H1 (cell line): ENCODE measurements around the gene UCHL1. TPM values are rescaled to one million over a fixed set of nuclear protein-coding genes. Genes with fewer than 3 reads are reported as not detected.

ENCODE experiments used
- CTCF ChIA-PET: fragments of 300-600 bp; sonication (Branson Sonifier 250); formaldehyde crosslinking; loops from one replicate; lab custom pipeline; 2021; ENCODE audit not compliant: partially characterized antibody; lab: Charles Lee
- POLR2A ChIA-PET: fragments of 300-600 bp; sonication (Branson Sonifier 250); formaldehyde crosslinking; loops from one replicate; lab custom pipeline; 2021; ENCODE audit warnings: inconsistent platforms; ENCODE audit not compliant: partially characterized antibody; lab: Charles Lee
- DNase-seq, 2 experiments: peaks; one replicate each; pipeline versions ENCODE4 v3.0.0 to v3.0.0-alpha.2; 2010 to 2022; ENCODE audit warnings: low spot score in 2 of 2, low read depth in 1 of 2, mixed read lengths in 1 of 2
- FAIRE-seq: peaks from 2 replicates; lab custom pipeline; 2011; peaks lifted over from hg19 to GRCh38; lab: Jason Lieb, UNC
- H2AFZ ChIP-seq: 2 replicates; pipeline ENCODE4 v1.8.1; 2012; ENCODE audit warnings: low read length, inconsistent platforms
- H2AK5ac ChIP-seq: 2 replicates; pipeline ENCODE4 v1.6.1; 2013; ENCODE audit warnings: low read depth, low read length
- H2BK120ac ChIP-seq: replicated peaks from 2 replicates; pipeline ENCODE3; 2013; ENCODE audit warnings: low read depth, low read length, inconsistent platforms
- H2BK12ac ChIP-seq: 2 replicates; pipeline ENCODE4 v1.6.1; 2013; ENCODE audit warnings: low read depth, low read length
- H2BK15ac ChIP-seq: 2 replicates; pipeline ENCODE4 v1.6.1; 2013; ENCODE audit warnings: low read length
- H2BK20ac ChIP-seq: 2 replicates; pipeline ENCODE4 v1.6.1; 2013; ENCODE audit warnings: low read length
- H2BK5ac ChIP-seq: 2 replicates; pipeline ENCODE4 v1.6.1; 2013; ENCODE audit warnings: low read depth, low read length
- H3K14ac ChIP-seq: 2 replicates; pipeline ENCODE4 v1.6.1; 2013; ENCODE audit warnings: inconsistent platforms; ENCODE audit not compliant: insufficient read length
- H3K18ac ChIP-seq: 2 replicates; pipeline ENCODE4 v1.6.1; 2013; ENCODE audit warnings: low read length; ENCODE audit errors: extremely low read depth
- H3K23ac ChIP-seq: 2 replicates; pipeline ENCODE4 v1.6.1; 2013; ENCODE audit warnings: inconsistent platforms; ENCODE audit not compliant: insufficient read length
- H3K23me2 ChIP-seq: 2 replicates; pipeline ENCODE4 v1.6.1; 2013; ENCODE audit warnings: low read depth, low read length
- H3K27ac ChIP-seq: 2 replicates; pipeline ENCODE4 v1.6.1; 2011; ENCODE audit warnings: low read depth, low read length, inconsistent platforms
- H3K27me3 ChIP-seq, 4 experiments: replicated peaks in 1 of 4; 1 replicate in 1 of 4; 2 replicates in 3 of 4; pipeline versions ENCODE4 v1.6.1 to v1.8.1; 2011 to 2013; ENCODE audit warnings: low read length in 3 of 4, mild to moderate bottlenecking in 3 of 4, inconsistent platforms in 2 of 4, mixed read lengths in 2 of 4, moderate library complexity in 1 of 4; ENCODE audit not compliant: control insufficient read depth in 3 of 4, insufficient read depth in 3 of 4; ENCODE audit errors: extremely low read depth in 1 of 4
- H3K36me3 ChIP-seq, 4 experiments: 2 replicates each; pipeline versions ENCODE4 v1.6.1 to v1.8.1; 2011 to 2013; ENCODE audit warnings: mild to moderate bottlenecking in 4 of 4, low read length in 3 of 4, moderate library complexity in 2 of 4, control low read depth in 1 of 4, inconsistent platforms in 1 of 4; ENCODE audit not compliant: insufficient read depth in 4 of 4, control insufficient read depth in 2 of 4
- H3K4ac ChIP-seq: replicated peaks from 2 replicates; pipeline ENCODE3; 2013; ENCODE audit warnings: low read length, low read depth, mixed read lengths, inconsistent platforms; ENCODE audit not compliant: insufficient read length
- H3K4me1 ChIP-seq, 4 experiments: replicated peaks in 1 of 4; 1 replicate in 1 of 4; 2 replicates in 3 of 4; pipeline versions ENCODE4 v1.6.1 to v1.8.1; 2011 to 2013; ENCODE audit warnings: low read length in 3 of 4, inconsistent platforms in 2 of 4, mixed read lengths in 1 of 4; ENCODE audit not compliant: insufficient read depth in 4 of 4, control insufficient read depth in 3 of 4
- H3K4me2 ChIP-seq, 2 experiments: 2 replicates each; pipeline versions ENCODE4 v1.6.1 to v1.8.1; 2011 to 2013; ENCODE audit warnings: low read depth in 2 of 2, low read length in 2 of 2, control low read depth in 1 of 2, inconsistent platforms in 1 of 2, mild to moderate bottlenecking in 1 of 2; ENCODE audit not compliant: insufficient read depth in 1 of 2
- H3K4me3 ChIP-seq, 4 experiments: fragments of 200-600, 300-600 bp in 1 of 4; sonication (generic), shearing (Covaris generic), sonication (Bioruptor Twin) in 1 of 4; 2 replicates each; pipeline versions ENCODE4 v1.5.1 to v1.8.1; 2011 to 2016; ENCODE audit warnings: low read length in 4 of 4, low read depth in 3 of 4, control low read depth in 2 of 4, inconsistent platforms in 2 of 4, mild to moderate bottlenecking in 2 of 4, mixed read lengths in 1 of 4, moderate library complexity in 1 of 4; ENCODE audit not compliant: insufficient read depth in 2 of 4; ENCODE audit errors: extremely low read depth in 1 of 4
- H3K56ac ChIP-seq: replicated peaks from 2 replicates; pipeline ENCODE3; 2013; ENCODE audit warnings: low read depth, mild to moderate bottlenecking, mixed read lengths, low read length, inconsistent platforms; ENCODE audit not compliant: insufficient read length
- H3K79me1 ChIP-seq: 2 replicates; pipeline ENCODE4 v1.6.1; 2013; ENCODE audit warnings: low read depth, low read length, control low read depth
- H3K79me2 ChIP-seq, 2 experiments: 2 replicates each; pipeline versions ENCODE4 v1.6.1 to v1.8.1; 2012 to 2013; ENCODE audit warnings: low read length in 2 of 2, mild to moderate bottlenecking in 2 of 2, inconsistent platforms in 1 of 2; ENCODE audit not compliant: insufficient read depth in 2 of 2, control insufficient read depth in 1 of 2
- H3K9ac ChIP-seq, 4 experiments: replicated peaks in 1 of 4; 1 replicate in 1 of 4; 2 replicates in 3 of 4; pipeline versions ENCODE4 v1.6.1 to v1.8.1; 2011 to 2013; ENCODE audit warnings: low read depth in 3 of 4, low read length in 3 of 4, control low read depth in 2 of 4, mild to moderate bottlenecking in 2 of 4, moderate library complexity in 2 of 4, inconsistent platforms in 1 of 4; ENCODE audit errors: extremely low read depth in 1 of 4
- H3K9me3 ChIP-seq, 2 experiments: 2 replicates each; pipeline versions ENCODE4 v1.6.1 to v1.8.1; 2012 to 2013; ENCODE audit warnings: mild to moderate bottlenecking in 2 of 2, moderate library complexity in 2 of 2, control low read depth in 1 of 2, inconsistent platforms in 1 of 2, low read depth in 1 of 2, low read length in 1 of 2, mixed read lengths in 1 of 2; ENCODE audit not compliant: insufficient read depth in 2 of 2
- H4K20me1 ChIP-seq, 2 experiments: replicated peaks in 1 of 2; 2 replicates each; pipeline versions ENCODE3 to v1.8.1; 2011 to 2013; ENCODE audit warnings: inconsistent platforms in 2 of 2, low read length in 2 of 2, mild to moderate bottlenecking in 1 of 2; ENCODE audit not compliant: insufficient read depth in 2 of 2, control insufficient read depth in 1 of 2
- H4K5ac ChIP-seq: 2 replicates; pipeline ENCODE4 v1.6.1; 2013; ENCODE audit warnings: low read length, low read depth, mixed read lengths, inconsistent platforms; ENCODE audit not compliant: insufficient read length
- H4K8ac ChIP-seq: 2 replicates; pipeline ENCODE4 v1.8.0; 2013; ENCODE audit warnings: mild to moderate bottlenecking, moderate library complexity, low read length, inconsistent platforms; ENCODE audit not compliant: insufficient read depth; ENCODE audit errors: extremely low read depth
- H4K91ac ChIP-seq: replicated peaks from 2 replicates; pipeline ENCODE3; 2013; ENCODE audit warnings: low read length, mixed read lengths, inconsistent platforms; ENCODE audit not compliant: insufficient read length
- BACH1 ChIP-seq: IDR thresholded peaks from 2 replicates; pipeline ENCODE4 v1.6.1; 2012; ENCODE audit warnings: low read length, improper control_type of control experiment
- CEBPB ChIP-seq: IDR thresholded peaks from 2 replicates; pipeline ENCODE4 v1.6.1; 2012; ENCODE audit warnings: low read depth, low read length
- CHD2 ChIP-seq: IDR thresholded peaks from 2 replicates; pipeline ENCODE4 v1.6.1; 2012; ENCODE audit warnings: low read length, improper control_type of control experiment
- JUN ChIP-seq: IDR thresholded peaks from 2 replicates; pipeline ENCODE4 v1.6.1; 2011; ENCODE audit warnings: low read depth, mild to moderate bottlenecking, improper control_type of control experiment, low read length
- MAFK ChIP-seq: IDR thresholded peaks from 2 replicates; pipeline ENCODE4 v1.6.1; 2012; ENCODE audit warnings: low read depth, mild to moderate bottlenecking, improper control_type of control experiment, low read length
- POU5F1 ChIP-seq: IDR thresholded peaks from 2 replicates; pipeline ENCODE4 v1.6.1; 2011; ENCODE audit warnings: low read depth, mild to moderate bottlenecking, low read length, moderate library complexity
- RAD21 ChIP-seq, 2 experiments: IDR thresholded peaks in 1 of 2; conservative IDR thresholded peaks in 1 of 2; 2 replicates each; pipeline ENCODE4 v1.6.1; 2011; ENCODE audit warnings: low read depth in 2 of 2, low read length in 2 of 2, improper control_type of control experiment in 1 of 2, inconsistent platforms in 1 of 2, mild to moderate bottlenecking in 1 of 2, moderate library complexity in 1 of 2
- SIRT6 ChIP-seq: IDR thresholded peaks from one replicate; pipeline ENCODE4 v1.7.1; 2012; ENCODE audit warnings: low read length, inconsistent platforms
- SP1 ChIP-seq: IDR thresholded peaks from 2 replicates; pipeline ENCODE4 v1.6.1; 2011; ENCODE audit warnings: low read depth, low read length
- SP2 ChIP-seq: IDR thresholded peaks from 2 replicates; pipeline ENCODE4 v1.6.1; 2012; ENCODE audit warnings: mild to moderate bottlenecking, low read length, inconsistent platforms
- SP4 ChIP-seq: IDR thresholded peaks from 2 replicates; pipeline ENCODE4 v1.6.1; 2012; ENCODE audit warnings: low read length, inconsistent platforms
- SRF ChIP-seq: IDR thresholded peaks from 2 replicates; pipeline ENCODE4 v1.6.1; 2011; ENCODE audit warnings: mild to moderate bottlenecking, low read depth, low read length, moderate library complexity
- TCF12 ChIP-seq: IDR thresholded peaks from 2 replicates; pipeline ENCODE4 v1.6.1; 2011; ENCODE audit warnings: low read depth, mild to moderate bottlenecking, low read length
- YY1 ChIP-seq: IDR thresholded peaks from 2 replicates; pipeline ENCODE4 v1.6.1; 2011; ENCODE audit warnings: low read depth, mild to moderate bottlenecking, low read length
- WGBS, 2 experiments: shearing (Covaris generic) in 1 of 2; methylation state at CpG; one replicate each; pipeline versions ENCODE4 v1.1.6 to v1.1.7; 2013 to 2015; ENCODE audit warnings: low lambda C conversion rate in 2 of 2, mixed read lengths in 2 of 2, inconsistent platforms in 1 of 2, low coverage in 1 of 2, missing lambda C conversion rate in 1 of 2; ENCODE audit not compliant: insufficient replicate concordance in 2 of 2, insufficient coverage in 1 of 2, insufficient read length in 1 of 2; ENCODE audit errors: extremely low coverage in 1 of 2, missing lambda C conversion rate in 1 of 2; 5-methylcytosine and 5-hydroxymethylcytosine counted together
- polyA plus RNA-seq, 7 experiments: library from polyadenylated mRNA; depleted of rRNA in 3 of 7; stranded (reverse) in 5 of 7; unstranded in 2 of 7; fragments of >200 nt in 5 of 7; fragments of 200-250 nt in 2 of 7; gene quantifications; 1 replicate in 5 of 7; 2 replicates in 1 of 7; 4 replicates in 1 of 7; pipeline versions ENCODE4 v1.2.1 to v1.2.3, GENCODE V29; 2011 to 2013; ENCODE audit warnings: missing spikeins in 2 of 7, mixed read lengths in 2 of 7
- total RNA-seq: library from RNA; stranded (reverse); fragmentation: NEBNext Ultra II Directional; extraction: Animal tissue kit (Norgen Biotek cat#: 25700); gene quantifications from 2 replicates; pipeline ENCODE4 v1.2.1, GENCODE V29; 2021
- TF ChIP-seq, protein P1 (sequence below): IDR thresholded peaks from 2 replicates; pipeline ENCODE4 v1.6.1; 2011; ENCODE audit warnings: low read length, improper control_type of control experiment

The UCHL1 gene
- total and polyA plus RNA-seq, 2 of the 8 experiments (the other 6 are each of a cell fraction or from before 2014, with no cell fraction given), result 781 to 1,717 TPM

GRCh38 chr4:41299486-41299885 is 42.8 kb downstream of the UCHL1 start:
- H4K5ac ChIP-seq, result no peak overlapping the region
- 97% methylated on average over 2 of the region's 2 CpGs; no CpG with 5 or more reads in 1 of the 2 experiments for WGBS, 2 experiments
- H3K4me3 ChIP-seq, result no peak overlapping the region
- no peaks in the 10 kb centered on the region for H3K23me2 ChIP-seq
- no peak overlapping the region for H2BK12ac ChIP-seq
- H3K14ac ChIP-seq, result no peak overlapping the region
- no peaks in the 10 kb centered on the region for H3K4me1 ChIP-seq
- no peak overlapping the region for H3K4ac ChIP-seq
- H4K91ac ChIP-seq, result no peak overlapping the region
- no peak overlapping the region for H2AK5ac ChIP-seq
- H3K56ac ChIP-seq, result no peak overlapping the region
- H2BK20ac ChIP-seq, result no peak overlapping the region
- ChIA-PET POLR2A (no interaction called here), CTCF (interaction anchor here (0.6 to 1.8 kb wide), 4 partner anchors 17 to 363 kb away, joined by 3 to 6 read pairs (median 3); no protein-coding TSS in a partner anchor)
- H2BK15ac ChIP-seq, result no peak overlapping the region
- FAIRE-seq (no peak), DNase-seq (no peak)
- no peak overlapping the region for H2BK120ac ChIP-seq
- no peaks in the 10 kb centered on the region for H4K20me1 ChIP-seq
- H3K23ac ChIP-seq, result no peak overlapping the region
- peaks cover 6 to 10% of the 10 kb centered on the region in 2 experiments; a peak in 3 of 4 replicates for H3K9me3 ChIP-seq
- H3K4me2 ChIP-seq, result no peak overlapping the region
- no peaks in the 10 kb centered on the region for H3K36me3 ChIP-seq
- no peaks in the 10 kb centered on the region for H3K79me1 ChIP-seq
- H3K27ac ChIP-seq, result no peak overlapping the region
- no peaks in the 10 kb centered on the region for H3K27me3 ChIP-seq
- no peaks in the 10 kb centered on the region for H3K79me2 ChIP-seq
- no peak overlapping the region for H3K18ac ChIP-seq
- no peak overlapping the region for H2BK5ac ChIP-seq
- no peak overlapping the region for H3K9ac ChIP-seq
- H4K8ac ChIP-seq, result no peak overlapping the region
- no peak overlapping the region for H2AFZ ChIP-seq
- TF ChIP-seq SIRT6 (no peak), TCF12 (no peak), SP2 (no peak), CHD2 (no peak), CEBPB (no peak), SP1 (no peak), YY1 (no peak), RAD21 (IDR thresholded peaks at IDR 0.05 in 1 of 2, conservative IDR thresholded peaks at IDR 0.05 in 1 of 2; ENCODE audit: low read depth in 2 of 2, low read length in 2 of 2) (no peak), JUN (no peak), SRF (no peak), BACH1 (no peak), SP4 (no peak), POU5F1 (no peak), MAFK (no peak)
- TF ChIP-seq, protein P1, sequence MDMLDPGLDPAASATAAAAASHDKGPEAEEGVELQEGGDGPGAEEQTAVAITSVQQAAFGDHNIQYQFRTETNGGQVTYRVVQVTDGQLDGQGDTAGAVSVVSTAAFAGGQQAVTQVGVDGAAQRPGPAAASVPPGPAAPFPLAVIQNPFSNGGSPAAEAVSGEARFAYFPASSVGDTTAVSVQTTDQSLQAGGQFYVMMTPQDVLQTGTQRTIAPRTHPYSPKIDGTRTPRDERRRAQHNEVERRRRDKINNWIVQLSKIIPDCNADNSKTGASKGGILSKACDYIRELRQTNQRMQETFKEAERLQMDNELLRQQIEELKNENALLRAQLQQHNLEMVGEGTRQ, result no peak
